AG20443 (cell line): ENCODE data around the gene SIGLEC15.
"Not testable (repeated sequence)": the region's sequence is repeated elsewhere in the genome, so short reads cannot be mapped to it uniquely, and the experiment has no call there.

ENCODE experiments used
- DNase-seq: peaks from one replicate; pipeline ENCODE4 v3.0.0; 2012; ENCODE audit warnings: low spot score, mixed read lengths

Gene SIGLEC15

DNA sequence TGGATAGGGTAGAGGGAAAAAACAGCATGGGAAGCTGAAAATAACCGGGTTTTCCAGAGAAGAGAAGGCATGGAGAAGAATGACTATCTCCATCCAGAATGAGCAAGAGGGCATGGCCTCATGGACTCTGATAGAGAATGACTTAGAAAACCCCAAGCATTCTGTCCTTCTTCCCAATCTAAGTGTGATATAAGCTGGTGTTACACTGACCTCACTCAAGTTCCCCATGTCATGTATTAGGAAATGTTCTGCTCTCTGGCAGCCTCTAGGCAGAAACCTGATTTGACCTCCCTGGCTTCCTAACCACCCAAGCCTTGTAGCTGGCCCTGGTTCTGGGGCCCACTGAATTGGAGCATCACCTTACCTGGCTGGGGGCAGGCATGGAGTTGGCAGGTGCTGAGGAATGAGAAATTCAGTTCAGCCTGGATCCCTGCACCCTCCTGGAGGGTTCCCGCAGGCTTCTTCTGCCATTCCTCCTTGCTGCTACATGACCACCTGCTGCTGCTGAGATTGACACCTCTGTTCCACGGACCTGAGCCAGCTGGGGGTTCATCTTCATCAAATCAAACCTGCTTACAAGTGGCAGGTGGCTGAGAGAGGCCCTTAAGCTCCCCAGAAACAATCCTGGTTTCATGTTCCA is 5.2 kb upstream of the SIGLEC15 start:
- DNase-seq: no peak

GRCh38 chr18:45821026-45821425 is 4.4 kb upstream of the SIGLEC15 start:
- DNase-seq: no peak

- no peak for DNase-seq
Observed at GRCh38 chr18:45821711-45822110, 3.8 kb upstream of the SIGLEC15 start.

GRCh38 chr18:45826084-45826483 is 609 bp downstream of the SIGLEC15 start:
- no peak for DNase-seq

DNA sequence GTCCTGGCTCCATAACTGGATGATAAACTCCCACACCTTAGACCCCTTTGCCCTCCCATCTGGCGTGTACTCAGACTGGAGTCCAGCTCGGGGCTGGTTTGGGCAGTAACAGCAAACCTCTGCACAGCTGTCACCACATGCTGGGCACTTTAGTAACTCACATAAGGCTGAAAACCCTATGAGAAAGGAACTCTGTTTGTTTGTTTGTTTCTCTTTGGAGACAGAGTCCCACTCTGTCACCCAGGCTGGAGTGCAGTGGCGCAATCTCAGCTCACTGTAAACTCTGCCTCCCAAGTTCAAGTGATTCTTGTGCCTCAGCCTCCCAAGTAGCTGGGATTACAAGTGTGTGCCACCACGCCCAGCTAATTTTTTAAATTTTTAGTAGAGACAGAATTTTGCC is 1.2 kb downstream of the SIGLEC15 start:
- not testable (repeated sequence) for DNase-seq

GRCh38 chr18:45828917-45829811 is 3.7 kb downstream of the SIGLEC15 start:
- DNase-seq: no peak

- no peak for DNase-seq
Observed at GRCh38 chr18:45829855-45830254, 4.4 kb downstream of the SIGLEC15 start.

- DNase-seq: no peak
Observed at GRCh38 chr18:45830917-45831316, 5.4 kb downstream of the SIGLEC15 start.

DNA sequence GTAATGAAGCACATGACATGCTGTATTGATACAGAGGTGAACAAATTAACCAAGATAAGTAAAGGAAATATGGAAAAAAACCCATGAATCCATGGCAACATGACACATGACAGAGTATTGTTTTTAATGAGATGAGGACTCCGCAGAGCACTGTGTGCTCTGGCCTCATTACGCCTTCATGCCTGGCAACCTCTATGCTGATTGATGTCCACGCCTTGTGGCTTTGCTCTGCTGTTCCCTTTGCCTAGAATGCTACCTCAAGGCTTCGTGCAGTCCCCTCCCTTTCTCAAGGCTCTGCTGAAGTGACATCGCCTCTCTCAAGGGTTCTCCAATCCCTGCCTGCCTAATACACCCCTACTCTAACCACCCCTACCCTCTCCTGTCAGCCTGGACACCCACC is 8.4 kb downstream of the SIGLEC15 start:
- DNase-seq: no peak

GRCh38 chr18:45834306-45834705 is 8.8 kb downstream of the SIGLEC15 start:
- DNase-seq: no peak

DNA sequence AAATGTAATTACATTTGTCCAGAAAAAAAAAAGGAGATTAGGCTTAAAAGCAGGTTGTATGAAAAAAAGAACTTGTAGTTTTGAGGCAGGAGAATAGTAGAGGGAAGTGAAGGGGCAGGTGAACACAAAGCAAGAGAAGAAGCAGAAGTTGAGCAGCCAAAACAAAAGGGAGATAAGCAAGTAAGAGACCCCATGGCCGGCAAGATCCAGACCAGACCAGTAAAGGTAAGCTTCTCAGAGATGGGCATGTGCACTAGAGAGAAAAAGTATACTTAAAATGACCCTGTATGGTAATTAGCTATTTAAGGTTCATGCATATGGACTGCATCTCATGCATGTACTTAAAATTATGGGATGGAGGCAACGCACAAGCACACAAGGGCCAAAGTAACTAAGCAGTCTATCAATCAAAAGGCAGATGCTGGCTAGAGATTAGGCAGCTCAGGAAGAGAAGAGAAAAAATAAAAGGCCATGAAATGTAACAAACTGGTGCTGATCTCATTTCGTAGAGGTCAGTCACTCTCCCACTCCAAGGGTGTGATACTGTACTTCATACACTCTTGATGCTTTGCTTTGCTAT is 9.7 kb downstream of the SIGLEC15 start:
- DNase-seq: no peak

DNA sequence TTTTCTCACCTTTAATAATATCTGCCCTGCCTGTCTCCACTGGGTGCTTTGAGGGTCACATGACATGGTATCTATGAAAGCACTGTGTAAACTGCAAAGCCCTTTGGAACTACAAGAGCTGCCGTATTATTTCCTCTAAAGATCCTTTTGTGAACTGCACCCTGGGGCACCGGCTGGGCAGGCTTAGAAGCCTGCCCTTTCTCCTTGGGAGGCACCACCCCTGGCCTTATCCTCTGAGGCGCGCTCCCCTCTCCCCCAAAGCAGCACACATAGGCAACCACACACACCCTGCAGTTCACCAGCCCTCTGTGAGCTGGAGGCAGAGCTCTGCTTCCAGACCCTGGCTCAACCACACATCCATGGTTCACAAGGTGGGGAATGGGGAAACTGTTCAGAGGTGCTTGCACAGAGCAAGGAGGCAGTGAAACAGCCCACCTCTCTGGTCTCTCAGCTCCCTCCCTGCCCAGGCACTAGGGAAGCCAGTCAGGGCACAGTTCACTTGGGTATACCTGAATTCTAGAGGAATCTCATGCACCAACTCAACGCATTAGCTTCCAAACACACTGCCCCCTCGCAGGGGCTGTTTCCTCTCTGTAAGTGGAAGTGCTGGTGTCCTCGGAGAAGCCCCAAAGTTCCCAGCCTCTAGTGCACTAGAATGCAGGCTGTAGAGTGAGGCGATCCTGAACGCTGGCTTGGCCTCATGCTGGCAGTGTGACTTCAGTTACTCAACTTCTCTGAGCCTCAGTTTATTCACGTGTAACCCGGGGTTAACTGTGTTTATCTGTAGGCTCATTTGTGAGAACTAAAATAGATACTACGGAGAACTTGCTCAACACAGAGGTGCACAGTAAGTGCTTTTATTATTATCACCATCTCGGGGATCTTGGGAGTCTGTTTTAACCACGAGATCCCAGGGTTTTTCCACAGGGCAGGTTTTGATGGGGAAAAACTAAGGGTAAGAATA is 11.0 kb downstream of the SIGLEC15 start:
- DNase-seq: no peak

GRCh38 chr18:45837283-45838070 is 12.0 kb downstream of the SIGLEC15 start:
- peak; percentile 73 for DNase-seq

DNA sequence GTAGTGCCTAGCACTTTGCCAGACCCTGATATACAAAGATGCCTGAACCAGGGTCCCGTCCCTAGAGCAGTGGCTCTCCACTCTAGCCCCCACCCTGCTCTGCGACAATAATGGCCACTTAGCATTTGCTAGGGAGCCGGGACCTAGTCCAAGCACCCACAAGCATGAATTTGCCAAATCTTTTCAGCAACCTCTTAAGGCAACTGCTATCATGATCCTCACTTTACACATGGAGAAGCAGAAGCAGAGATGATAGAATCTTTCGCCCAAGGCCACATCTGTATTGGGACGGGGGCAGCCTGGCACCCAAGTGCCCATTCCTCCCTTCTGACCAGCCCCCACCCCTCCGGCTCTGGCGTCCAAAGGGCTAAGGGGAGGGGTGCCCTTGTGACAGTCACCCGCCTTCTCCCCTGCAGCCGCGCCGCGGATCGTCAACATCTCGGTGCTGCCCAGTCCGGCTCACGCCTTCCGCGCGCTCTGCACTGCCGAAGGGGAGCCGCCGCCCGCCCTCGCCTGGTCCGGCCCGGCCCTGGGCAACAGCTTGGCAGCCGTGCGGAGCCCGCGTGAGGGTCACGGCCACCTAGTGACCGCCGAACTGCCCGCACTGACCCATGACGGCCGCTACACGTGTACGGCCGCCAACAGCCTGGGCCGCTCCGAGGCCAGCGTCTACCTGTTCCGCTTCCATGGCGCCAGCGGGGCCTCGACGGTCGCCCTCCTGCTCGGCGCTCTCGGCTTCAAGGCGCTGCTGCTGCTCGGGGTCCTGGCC is 13.0 kb downstream of the SIGLEC15 start:
- peak; percentile 41 for DNase-seq

GRCh38 chr18:45839414-45840395 is 14.2 kb downstream of the SIGLEC15 start:
- DNase-seq: peak; percentile 75

- no peak for DNase-seq
Observed at GRCh38 chr18:45841060-45841764, 15.7 kb downstream of the SIGLEC15 start.

- DNase-seq: no peak
Observed at GRCh38 chr18:45841765-45842442, 16.4 kb downstream of the SIGLEC15 start.

DNA sequence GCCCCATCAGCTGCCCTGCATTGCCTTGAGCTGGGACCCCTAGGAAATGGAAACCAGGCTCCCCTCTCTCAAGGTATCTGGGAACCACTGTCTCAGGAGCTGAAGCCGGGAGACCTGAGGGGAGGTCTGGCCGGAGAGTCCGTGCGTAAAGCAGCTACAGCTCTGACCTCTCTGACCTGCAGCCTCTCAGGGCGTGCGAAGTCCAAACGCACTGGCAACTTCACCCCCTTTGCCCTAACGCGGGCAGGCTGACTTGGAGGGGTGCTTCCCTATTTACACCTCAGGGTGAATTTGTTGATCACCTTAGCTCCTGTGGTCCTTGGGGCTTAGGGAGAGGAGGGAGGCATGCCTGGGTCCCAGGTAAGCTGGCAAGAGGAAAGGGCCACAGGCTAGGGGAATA is 17.5 kb downstream of the SIGLEC15 start:
- no peak for DNase-seq
